ENCODE results near the gene GPR65.

GPR65 gene

GRCh38 chr14:88043529-88044443, 38.9 kb downstream of the GPR65 start:
- DNase-seq: no peak

GRCh38 chr14:88044444-88044758, 39.5 kb downstream of the GPR65 start:
- DNase-seq: no peak

GRCh38 chr14:88044776-88045446, 40.0 kb downstream of the GPR65 start:
- DNase-seq: no peak

- DNase-seq: no peak
These were observed 40.8 kb downstream of the GPR65 start for GRCh38 chr14:88045705-88046104.

- no peak for DNase-seq
These were observed 43.4 kb downstream of the GPR65 start for GRCh38 chr14:88048351-88048750.

GRCh38 chr14:88049266-88049665, 44.3 kb downstream of the GPR65 start:
- no peak for DNase-seq

GRCh38 chr14:88049936-88050335, 45.0 kb downstream of the GPR65 start:
- no peak for DNase-seq

- DNase-seq: no peak
These were observed 55.6 kb downstream of the GPR65 start for GRCh38 chr14:88060576-88060975.

GRCh38 chr14:88063811-88064210, 58.9 kb downstream of the GPR65 start:
- no peak for DNase-seq
